Liver (tissue), 9 donors: ENCODE results near the gene PRTFDC1. TPM values are rescaled to one million over a fixed set of nuclear protein-coding genes. Genes with fewer than 3 reads are reported as not detected.

ENCODE experiments used
- DNase-seq: peaks from one replicate; pipeline ENCODE4 v3.0.0-alpha.2; 2017; ENCODE audit warnings: low spot score
- H3K27ac ChIP-seq, 2 donors: one replicate each; pipeline ENCODE4 v1.7.0; 2013; ENCODE audit warnings: inconsistent platforms in 2 of 2, low read length in 2 of 2, control low read depth in 1 of 2, low read depth in 1 of 2, mild to moderate bottlenecking in 1 of 2
- H3K27me3 ChIP-seq, 4 donors: one replicate each; pipeline versions ENCODE4 v1.6.1 to v1.7.0; 2013; ENCODE audit warnings: low read length in 3 of 4, inconsistent platforms in 1 of 4, mild to moderate bottlenecking in 1 of 4, moderate library complexity in 1 of 4; ENCODE audit not compliant: control insufficient read depth in 4 of 4, insufficient read depth in 4 of 4
- H3K36me3 ChIP-seq, 4 donors: one replicate each; pipeline versions ENCODE4 v1.6.1 to v1.7.0; 2013; ENCODE audit warnings: low read length in 3 of 4, mild to moderate bottlenecking in 3 of 4, low read depth in 1 of 4, moderate library complexity in 1 of 4; ENCODE audit not compliant: control insufficient read depth in 4 of 4, insufficient read depth in 3 of 4
- H3K4me1 ChIP-seq, 4 donors: one replicate each; pipeline versions ENCODE4 v1.6.1 to v1.7.0; 2013; ENCODE audit warnings: low read length in 3 of 4, mild to moderate bottlenecking in 3 of 4, moderate library complexity in 1 of 4; ENCODE audit not compliant: control insufficient read depth in 4 of 4, insufficient read depth in 4 of 4
- H3K4me3 ChIP-seq, 3 donors: one replicate each; pipeline versions ENCODE4 v1.6.1 to v1.7.0; 2013; ENCODE audit warnings: low read length in 3 of 3, control low read depth in 1 of 3, low read depth in 1 of 3, mild to moderate bottlenecking in 1 of 3
- H3K9ac ChIP-seq, 2 donors: one replicate each; pipeline ENCODE4 v1.7.0; 2013; ENCODE audit warnings: low read length in 2 of 2, mild to moderate bottlenecking in 2 of 2, moderate library complexity in 2 of 2, control low read depth in 1 of 2, low read depth in 1 of 2
- H3K9me3 ChIP-seq, 4 donors: one replicate each; pipeline versions ENCODE4 v1.6.1 to v1.7.0; 2013; ENCODE audit warnings: low read length in 3 of 4; ENCODE audit not compliant: control insufficient read depth in 4 of 4
- CTCF ChIP-seq: fragments of 150-350 bp; IDR thresholded peaks from 2 replicates; pipeline ENCODE4 v1.5.1; 2017; ENCODE audit warnings: improper control_type of control experiment, low read depth, low read length; ENCODE audit not compliant: missing input control
- GABPA ChIP-seq, 2 donors: IDR thresholded peaks in 1 of 2; conservative IDR thresholded peaks in 1 of 2; 2 replicates each; pipeline ENCODE4 v1.6.1; 2016; ENCODE audit warnings: antibody characterized with exemption in 2 of 2, mild to moderate bottlenecking in 1 of 2, moderate library complexity in 1 of 2
- HNF4A ChIP-seq, 2 donors: conservative IDR thresholded peaks; 2 replicates each; pipeline ENCODE4 v1.6.1; 2016; ENCODE audit warnings: antibody characterized with exemption in 2 of 2, mild to moderate bottlenecking in 2 of 2
- JUND ChIP-seq, 2 donors: IDR thresholded peaks; 2 replicates each; pipeline ENCODE4 v1.6.1; 2016; ENCODE audit warnings: antibody characterized with exemption in 2 of 2
- NR2F2 ChIP-seq: IDR thresholded peaks from 2 replicates; pipeline ENCODE4 v1.6.1; 2016; ENCODE audit warnings: antibody characterized with exemption
- RAD21 ChIP-seq, 2 donors: IDR thresholded peaks; 2 replicates each; pipeline ENCODE4 v1.6.1; 2016; ENCODE audit warnings: antibody characterized with exemption in 2 of 2, mild to moderate bottlenecking in 2 of 2
- SP1 ChIP-seq: IDR thresholded peaks from 2 replicates; pipeline ENCODE4 v1.6.1; 2018; ENCODE audit warnings: antibody characterized with exemption, mild to moderate bottlenecking
- TAF1 ChIP-seq: conservative IDR thresholded peaks from 2 replicates; pipeline ENCODE4 v1.6.1; 2016; ENCODE audit warnings: antibody characterized with exemption, mild to moderate bottlenecking
- WGBS: extraction: QIAGEN DNeasy Blood & Tissue Kit; methylation state at CpG from one replicate; pipeline ENCODE4 v1.1.7; 2013; 5-methylcytosine and 5-hydroxymethylcytosine counted together
- polyA plus RNA-seq, 2 donors: library from polyadenylated mRNA; stranded (reverse) in 1 of 2; unstranded in 1 of 2; fragments of 200-250 nt in 1 of 2; fragments of >200 nt in 1 of 2; fragmentation: Nextera tagmentation in 1 of 2; extraction: Ambion mirVana in 1 of 2; gene quantifications; one replicate each; pipeline versions ENCODE4 v1.2.1 to v1.2.3, GENCODE V29; 2013 to 2015
- total RNA-seq, 2 donors: library from RNA; depleted of rRNA; stranded (reverse); fragments of >200 nt; gene quantifications; one replicate each; pipeline ENCODE4 v1.2.3, GENCODE V29; 2014
- TF ChIP-seq, protein P1 (sequence below): IDR thresholded peaks from 2 replicates; pipeline ENCODE4 v1.6.1; 2016; ENCODE audit warnings: antibody characterized with exemption, mild to moderate bottlenecking
- TF ChIP-seq, protein P2 (sequence below): IDR thresholded peaks from 2 replicates; pipeline ENCODE4 v1.6.1; 2016; ENCODE audit warnings: antibody characterized with exemption
- TF ChIP-seq, protein P3 (sequence below): IDR thresholded peaks from 2 replicates; pipeline ENCODE4 v1.6.1; 2016; ENCODE audit warnings: antibody characterized with exemption
- donor health status: healthy.
- donor health status: healthy.
- donor health status: healthy.
- donor health status: healthy.
- donor health status: healthy.

PRTFDC1 gene
- total and polyA plus RNA-seq, 4 donors = 0.93 to 3.1 (median 1.9) TPM

GRCh38 chr10:24847112-24848070, 105.0 kb downstream of the PRTFDC1 start (continued):
- TF ChIP-seq, protein P1, sequence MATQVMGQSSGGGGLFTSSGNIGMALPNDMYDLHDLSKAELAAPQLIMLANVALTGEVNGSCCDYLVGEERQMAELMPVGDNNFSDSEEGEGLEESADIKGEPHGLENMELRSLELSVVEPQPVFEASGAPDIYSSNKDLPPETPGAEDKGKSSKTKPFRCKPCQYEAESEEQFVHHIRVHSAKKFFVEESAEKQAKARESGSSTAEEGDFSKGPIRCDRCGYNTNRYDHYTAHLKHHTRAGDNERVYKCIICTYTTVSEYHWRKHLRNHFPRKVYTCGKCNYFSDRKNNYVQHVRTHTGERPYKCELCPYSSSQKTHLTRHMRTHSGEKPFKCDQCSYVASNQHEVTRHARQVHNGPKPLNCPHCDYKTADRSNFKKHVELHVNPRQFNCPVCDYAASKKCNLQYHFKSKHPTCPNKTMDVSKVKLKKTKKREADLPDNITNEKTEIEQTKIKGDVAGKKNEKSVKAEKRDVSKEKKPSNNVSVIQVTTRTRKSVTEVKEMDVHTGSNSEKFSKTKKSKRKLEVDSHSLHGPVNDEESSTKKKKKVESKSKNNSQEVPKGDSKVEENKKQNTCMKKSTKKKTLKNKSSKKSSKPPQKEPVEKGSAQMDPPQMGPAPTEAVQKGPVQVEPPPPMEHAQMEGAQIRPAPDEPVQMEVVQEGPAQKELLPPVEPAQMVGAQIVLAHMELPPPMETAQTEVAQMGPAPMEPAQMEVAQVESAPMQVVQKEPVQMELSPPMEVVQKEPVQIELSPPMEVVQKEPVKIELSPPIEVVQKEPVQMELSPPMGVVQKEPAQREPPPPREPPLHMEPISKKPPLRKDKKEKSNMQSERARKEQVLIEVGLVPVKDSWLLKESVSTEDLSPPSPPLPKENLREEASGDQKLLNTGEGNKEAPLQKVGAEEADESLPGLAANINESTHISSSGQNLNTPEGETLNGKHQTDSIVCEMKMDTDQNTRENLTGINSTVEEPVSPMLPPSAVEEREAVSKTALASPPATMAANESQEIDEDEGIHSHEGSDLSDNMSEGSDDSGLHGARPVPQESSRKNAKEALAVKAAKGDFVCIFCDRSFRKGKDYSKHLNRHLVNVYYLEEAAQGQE = no peak
- TF ChIP-seq, protein P2, sequence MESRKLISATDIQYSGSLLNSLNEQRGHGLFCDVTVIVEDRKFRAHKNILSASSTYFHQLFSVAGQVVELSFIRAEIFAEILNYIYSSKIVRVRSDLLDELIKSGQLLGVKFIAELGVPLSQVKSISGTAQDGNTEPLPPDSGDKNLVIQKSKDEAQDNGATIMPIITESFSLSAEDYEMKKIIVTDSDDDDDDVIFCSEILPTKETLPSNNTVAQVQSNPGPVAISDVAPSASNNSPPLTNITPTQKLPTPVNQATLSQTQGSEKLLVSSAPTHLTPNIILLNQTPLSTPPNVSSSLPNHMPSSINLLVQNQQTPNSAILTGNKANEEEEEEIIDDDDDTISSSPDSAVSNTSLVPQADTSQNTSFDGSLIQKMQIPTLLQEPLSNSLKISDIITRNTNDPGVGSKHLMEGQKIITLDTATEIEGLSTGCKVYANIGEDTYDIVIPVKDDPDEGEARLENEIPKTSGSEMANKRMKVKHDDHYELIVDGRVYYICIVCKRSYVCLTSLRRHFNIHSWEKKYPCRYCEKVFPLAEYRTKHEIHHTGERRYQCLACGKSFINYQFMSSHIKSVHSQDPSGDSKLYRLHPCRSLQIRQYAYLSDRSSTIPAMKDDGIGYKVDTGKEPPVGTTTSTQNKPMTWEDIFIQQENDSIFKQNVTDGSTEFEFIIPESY = no peak
- TF ChIP-seq RAD21 (IDR thresholded peaks at IDR 0.05) (no peak), TAF1 (no peak), GABPA (IDR thresholded peaks at IDR 0.05 in 1 of 2, conservative IDR thresholded peaks at IDR 0.05 in 1 of 2) (no peak)
- TF ChIP-seq, protein P3, sequence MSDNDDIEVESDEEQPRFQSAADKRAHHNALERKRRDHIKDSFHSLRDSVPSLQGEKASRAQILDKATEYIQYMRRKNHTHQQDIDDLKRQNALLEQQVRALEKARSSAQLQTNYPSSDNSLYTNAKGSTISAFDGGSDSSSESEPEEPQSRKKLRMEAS = no peak

GRCh38 chr10:24844742-24845141, 107.7 kb downstream of the PRTFDC1 start:
- no peak overlapping the region for H3K4me3 ChIP-seq
- no peak for TF ChIP-seq TAF1
- TF ChIP-seq NR2F2 = no peak
- TF ChIP-seq, protein P2 = no peak
- TF ChIP-seq, protein P1 = no peak
- no peak for TF ChIP-seq CTCF
- TF ChIP-seq SP1 = no peak
- no peak for TF ChIP-seq HNF4A (conservative IDR thresholded peaks at IDR 0.05)
- no peak for TF ChIP-seq JUND (IDR thresholded peaks at IDR 0.05)
- H3K4me1 ChIP-seq = no peaks in the 10 kb centered on the region
- no peak overlapping the region for H3K9ac ChIP-seq
- no peaks in the 10 kb centered on the region for H3K27me3 ChIP-seq
- no peak for DNase-seq
- H3K36me3 ChIP-seq = no peaks in the 10 kb centered on the region
- no peaks in the 10 kb centered on the region for H3K9me3 ChIP-seq
- 83% methylated on average over 2 of the region's 2 CpGs for WGBS
- H3K27ac ChIP-seq = no peak overlapping the region
